ENCODE results near the gene TEKTIP1. TPM values are rescaled to one million over a fixed set of nuclear protein-coding genes. Genes with fewer than 3 reads are reported as not detected.

TEKTIP1 gene
- total RNA-seq (10.9 TPM), polyA plus RNA-seq (under 1 TPM in 1 of 4 donors, not detected in 3; 0.44 TPM)

DNA sequence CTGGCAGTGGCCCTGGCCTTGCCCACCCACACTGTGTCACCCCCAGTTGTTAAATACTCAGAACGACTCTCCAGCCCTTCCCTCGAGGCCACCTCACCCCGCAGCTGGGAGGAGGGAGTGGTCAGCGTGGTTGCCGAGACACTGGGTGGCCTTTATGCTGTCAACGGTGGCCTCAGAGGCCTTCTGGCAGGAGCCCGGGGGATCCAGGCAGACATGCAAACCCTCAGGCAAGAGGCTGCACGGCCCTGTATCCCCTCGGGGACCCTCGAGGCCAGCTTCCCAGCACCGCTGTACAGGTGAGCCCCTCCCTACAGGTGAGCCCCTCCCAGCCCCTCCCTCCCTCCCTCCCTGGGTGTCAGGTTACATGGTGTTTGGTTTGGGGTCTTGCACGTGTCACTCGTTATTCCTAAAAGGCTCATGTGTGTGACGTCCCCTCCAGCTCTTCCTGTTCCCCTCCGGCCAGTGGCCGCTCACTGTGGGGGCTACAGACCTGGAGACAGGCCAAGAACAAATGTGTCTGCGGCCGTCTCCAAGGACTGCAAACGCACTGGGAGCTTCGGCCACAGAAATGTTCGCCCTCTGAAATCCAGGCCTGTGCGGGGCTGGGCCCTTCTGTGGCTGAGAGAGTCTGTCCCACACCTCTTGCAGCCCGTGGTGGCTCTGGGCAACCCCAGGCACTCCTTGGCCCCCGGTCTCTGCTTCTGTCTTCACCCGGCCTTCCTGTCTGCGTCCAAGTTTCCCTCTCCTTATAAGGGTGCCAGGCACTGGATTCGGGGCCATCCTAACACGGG is at the start of gene TEKTIP1:
TSS of gene TEKTIP1 (plus strand) at position 210 of the 791 bp plus-strand sequence. CDS start at position 214, 4 bp downstream.
- Histone ChIP-seq H3K4me3 (ENCODE audit: low read depth, low read length) (no peak within 1 kb of the TSS), H3K27me3 (ENCODE audit: control insufficient read depth, insufficient read depth, low read length) (no peaks in the 10 kb centered on the region), H3K4me1 (ENCODE audit: control insufficient read depth, insufficient read depth, low read length, poor library complexity, severe bottlenecking) (no peaks in the 10 kb centered on the region), H3K9me3 (ENCODE audit: control insufficient read depth in 2 of 2, low read length in 2 of 2) (no peaks in the 10 kb centered on the region), H3K36me3 (ENCODE audit: control insufficient read depth, insufficient read depth, low read length) (peaks cover 16% of the 10 kb centered on the region), H3K27ac (ENCODE audit: insufficient read depth, low read length, poor library complexity, severe bottlenecking) (no peak within 1 kb of the TSS)
- Mint-ChIP-seq H3K4me1 (peaks cover 0 to 2% (median 0%) of the 10 kb centered on the region in 4 donors), H3K27ac (no peak within 1 kb of the TSS), H3K4me3 (no peak within 1 kb of the TSS), H3K36me3 (peaks cover 8% of the 10 kb centered on the region), H3K9me3 (no peaks in the 10 kb centered on the region), H3K27me3 (no peaks in the 10 kb centered on the region)
- ATAC-seq (ENCODE audit: low read depth in 2 of 2) (no peak), DNase-seq (no peak)

DNA sequence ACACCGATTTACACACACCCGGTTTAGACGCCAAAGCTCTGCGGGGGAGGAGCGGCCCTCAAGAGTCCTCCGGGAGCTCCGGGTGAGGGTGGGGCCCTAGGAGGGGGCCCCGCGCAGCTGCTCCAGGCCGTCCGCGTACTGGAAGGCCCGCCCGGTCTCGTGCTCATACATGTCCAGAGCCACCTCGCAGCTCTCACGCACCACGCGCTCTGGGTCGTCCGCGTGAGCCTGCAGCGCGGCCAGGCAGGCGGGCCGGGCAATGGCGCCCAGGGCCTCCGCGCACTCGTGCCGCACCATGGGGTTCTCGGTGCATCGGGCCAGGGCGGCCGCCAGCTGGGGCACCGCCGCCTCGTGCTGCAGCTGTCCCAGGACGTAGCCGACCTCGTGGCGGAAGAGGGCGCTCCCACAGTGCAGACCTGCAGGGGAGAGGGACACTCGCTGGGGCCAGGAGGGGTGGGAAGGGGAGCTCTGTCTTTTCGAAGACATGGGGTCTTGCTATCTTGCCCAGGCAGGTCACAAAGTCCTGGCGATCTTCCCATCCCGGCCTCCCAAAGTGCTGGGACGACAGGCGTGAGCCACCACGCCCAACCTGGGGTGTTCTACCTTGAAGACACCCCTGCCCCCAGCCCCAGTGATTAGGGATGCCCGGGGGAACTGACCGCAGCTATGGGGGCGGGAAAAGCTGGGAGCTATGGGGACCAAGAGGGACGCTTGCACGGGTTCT is 47.4 kb upstream of the TEKTIP1 start:
- Histone ChIP-seq H3K36me3 (ENCODE audit: control insufficient read depth, insufficient read depth, low read length) (peaks cover 8% of the 10 kb centered on the region), H3K9me3 (ENCODE audit: control insufficient read depth in 2 of 2, low read length in 2 of 2) (no peaks in the 10 kb centered on the region), H3K4me1 (ENCODE audit: control insufficient read depth, insufficient read depth, low read length, poor library complexity, severe bottlenecking) (peaks cover 9% of the 10 kb centered on the region), H3K27ac (ENCODE audit: insufficient read depth, low read length, poor library complexity, severe bottlenecking) (no peak overlapping the region), H3K27me3 (ENCODE audit: control insufficient read depth, insufficient read depth, low read length) (no peaks in the 10 kb centered on the region), H3K4me3 (ENCODE audit: low read depth, low read length) (no peak overlapping the region)
- H3K9me3 Mint-ChIP-seq = no peaks in the 10 kb centered on the region
- peaks cover 0 to 5% (median 0%) of the 10 kb centered on the region in 4 donors for H3K4me1 Mint-ChIP-seq
- DNase-seq (no peak), ATAC-seq (ENCODE audit: low read depth in 2 of 2) (no peak)
- no peaks in the 10 kb centered on the region for H3K27me3 Mint-ChIP-seq
- no peak overlapping the region for H3K27ac Mint-ChIP-seq
- no peak overlapping the region for H3K4me3 Mint-ChIP-seq
- H3K36me3 Mint-ChIP-seq = peaks cover 13% of the 10 kb centered on the region

DNA sequence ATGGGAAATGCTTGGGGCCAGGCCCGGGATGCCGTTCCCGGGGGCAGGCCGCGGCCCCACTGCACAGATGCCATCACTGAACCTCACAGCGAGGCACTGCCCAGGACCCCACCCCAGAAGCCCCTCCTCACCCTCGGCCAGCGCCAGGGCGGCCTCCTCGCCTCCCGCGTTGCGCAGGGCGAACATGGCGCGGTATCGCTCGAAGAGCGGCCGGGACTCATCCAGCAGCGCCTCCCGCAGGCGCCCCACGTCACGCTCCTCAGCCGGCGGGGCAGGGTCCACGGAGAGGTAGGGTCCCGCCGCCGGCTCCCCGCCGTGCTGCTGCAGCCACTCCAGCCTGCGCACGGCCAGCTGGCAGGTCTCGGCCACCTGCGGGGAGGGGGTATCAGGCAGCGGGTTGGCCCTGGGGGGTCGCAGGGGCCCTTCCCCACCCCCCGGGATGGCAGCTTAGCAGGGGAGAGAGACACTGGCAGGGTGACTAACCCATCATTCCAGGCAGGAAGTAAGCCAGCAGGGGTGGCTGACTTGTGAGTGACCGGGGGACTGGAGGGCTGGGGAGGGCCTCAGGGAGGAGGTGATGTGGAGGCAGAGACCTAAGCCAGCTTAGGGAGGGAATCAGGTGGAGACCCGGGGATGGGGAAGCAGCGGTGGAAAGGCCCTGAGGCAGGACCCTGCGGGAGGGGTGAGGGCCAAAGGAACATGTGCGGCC is 46.7 kb upstream of the TEKTIP1 start:
- H3K9me3 Mint-ChIP-seq = no peaks in the 10 kb centered on the region
- peaks cover 0 to 9% (median 2%) of the 10 kb centered on the region in 4 donors for H3K4me1 Mint-ChIP-seq
- Histone ChIP-seq H3K9me3 (ENCODE audit: control insufficient read depth in 2 of 2, low read length in 2 of 2) (no peaks in the 10 kb centered on the region), H3K4me3 (ENCODE audit: low read depth, low read length) (no peak overlapping the region), H3K27me3 (ENCODE audit: control insufficient read depth, insufficient read depth, low read length) (no peaks in the 10 kb centered on the region), H3K27ac (ENCODE audit: insufficient read depth, low read length, poor library complexity, severe bottlenecking) (no peak overlapping the region), H3K4me1 (ENCODE audit: control insufficient read depth, insufficient read depth, low read length, poor library complexity, severe bottlenecking) (peaks cover 9% of the 10 kb centered on the region), H3K36me3 (ENCODE audit: control insufficient read depth, insufficient read depth, low read length) (peaks cover 10% of the 10 kb centered on the region)
- ATAC-seq (ENCODE audit: low read depth in 2 of 2) (no peak), DNase-seq (no peak)
- H3K36me3 Mint-ChIP-seq = peaks cover 18% of the 10 kb centered on the region
- H3K27me3 Mint-ChIP-seq = no peaks in the 10 kb centered on the region
- H3K4me3 Mint-ChIP-seq = peak overlapping the region in 1 of 4 donors; percentile 61
- peak overlapping the region in 1 of 3 donors; percentile 77 for H3K27ac Mint-ChIP-seq

DNA sequence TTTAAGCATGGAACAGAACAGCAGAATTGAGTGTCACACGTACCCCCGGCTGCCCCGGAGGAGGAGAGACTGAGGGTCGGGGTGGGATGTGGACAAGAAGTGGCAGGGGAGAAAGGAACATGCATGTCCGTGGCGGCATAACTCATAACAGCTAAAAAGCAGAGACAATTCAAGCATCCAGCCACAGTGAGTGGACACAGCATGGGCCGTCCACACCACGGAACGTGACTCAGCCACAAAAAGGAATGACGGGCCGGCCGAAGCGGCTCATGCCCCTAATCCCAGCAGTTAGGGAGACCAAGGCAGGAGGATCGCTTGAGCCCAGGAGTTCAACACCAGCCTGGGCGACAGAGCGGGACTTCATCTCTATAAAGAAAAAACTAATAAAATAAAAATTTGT is 46.1 kb upstream of the TEKTIP1 start:
- no peak for ATAC-seq (ENCODE audit: low read depth in 2 of 2)
- H3K27ac Mint-ChIP-seq = no peak overlapping the region
- no peak overlapping the region for H3K27ac ChIP-seq (ENCODE audit: insufficient read depth, low read length, poor library complexity, severe bottlenecking)
- H3K36me3 ChIP-seq (ENCODE audit: control insufficient read depth, insufficient read depth, low read length) = peaks cover 13% of the 10 kb centered on the region
- no peaks in the 10 kb centered on the region for H3K9me3 Mint-ChIP-seq
- no peak for DNase-seq
- H3K4me3 ChIP-seq (ENCODE audit: low read depth, low read length) = no peak overlapping the region
- H3K9me3 ChIP-seq (ENCODE audit: control insufficient read depth in 2 of 2, low read length in 2 of 2) = no peaks in the 10 kb centered on the region
- peaks cover 20% of the 10 kb centered on the region for H3K36me3 Mint-ChIP-seq
- H3K4me1 ChIP-seq (ENCODE audit: control insufficient read depth, insufficient read depth, low read length, poor library complexity, severe bottlenecking) = peaks cover 9% of the 10 kb centered on the region
- no peaks in the 10 kb centered on the region for H3K27me3 ChIP-seq (ENCODE audit: control insufficient read depth, insufficient read depth, low read length)
- peaks cover 0 to 12% (median 2%) of the 10 kb centered on the region in 4 donors for H3K4me1 Mint-ChIP-seq
- no peak overlapping the region for H3K4me3 Mint-ChIP-seq
- H3K27me3 Mint-ChIP-seq = no peaks in the 10 kb centered on the region

DNA sequence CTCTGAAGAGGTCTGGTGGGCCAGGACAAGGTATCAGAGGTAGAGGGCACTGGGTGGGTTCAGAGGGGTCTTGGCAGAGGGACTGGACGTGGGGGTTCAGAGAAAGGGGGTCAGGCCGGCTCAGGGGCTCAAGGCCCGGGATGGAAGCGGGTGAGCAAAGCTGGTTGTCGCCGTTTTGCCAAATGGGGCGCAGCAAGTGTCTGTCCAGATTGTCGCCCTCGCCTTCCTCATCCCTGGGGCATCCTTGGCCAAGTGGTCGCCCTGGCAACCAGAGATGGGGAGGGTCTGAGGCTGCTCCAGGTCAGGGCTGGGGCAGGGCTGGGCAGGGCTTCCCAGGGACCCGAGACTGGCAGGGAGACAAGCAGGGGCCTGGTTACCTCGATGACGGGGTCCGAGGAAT is 45.3 kb upstream of the TEKTIP1 start:
- peaks cover 18% of the 10 kb centered on the region for H3K36me3 Mint-ChIP-seq
- H3K27ac ChIP-seq (ENCODE audit: insufficient read depth, low read length, poor library complexity, severe bottlenecking) = no peak overlapping the region
- no peak overlapping the region for H3K4me3 ChIP-seq (ENCODE audit: low read depth, low read length)
- H3K9me3 Mint-ChIP-seq = no peaks in the 10 kb centered on the region
- H3K4me3 Mint-ChIP-seq = peak overlapping the region in 1 of 4 donors; percentile 43
- peaks cover 13% of the 10 kb centered on the region for H3K36me3 ChIP-seq (ENCODE audit: control insufficient read depth, insufficient read depth, low read length)
- DNase-seq (no peak), ATAC-seq (ENCODE audit: low read depth in 2 of 2) (no peak)
- H3K27ac Mint-ChIP-seq = no peak overlapping the region
- no peaks in the 10 kb centered on the region for H3K27me3 Mint-ChIP-seq
- H3K9me3 ChIP-seq (ENCODE audit: control insufficient read depth in 2 of 2, low read length in 2 of 2) = no peaks in the 10 kb centered on the region
- H3K4me1 ChIP-seq (ENCODE audit: control insufficient read depth, insufficient read depth, low read length, poor library complexity, severe bottlenecking) = peaks cover 9% of the 10 kb centered on the region
- no peaks in the 10 kb centered on the region for H3K27me3 ChIP-seq (ENCODE audit: control insufficient read depth, insufficient read depth, low read length)
- H3K4me1 Mint-ChIP-seq = peaks cover 0 to 14% (median 4%) of the 10 kb centered on the region in 4 donors

DNA sequence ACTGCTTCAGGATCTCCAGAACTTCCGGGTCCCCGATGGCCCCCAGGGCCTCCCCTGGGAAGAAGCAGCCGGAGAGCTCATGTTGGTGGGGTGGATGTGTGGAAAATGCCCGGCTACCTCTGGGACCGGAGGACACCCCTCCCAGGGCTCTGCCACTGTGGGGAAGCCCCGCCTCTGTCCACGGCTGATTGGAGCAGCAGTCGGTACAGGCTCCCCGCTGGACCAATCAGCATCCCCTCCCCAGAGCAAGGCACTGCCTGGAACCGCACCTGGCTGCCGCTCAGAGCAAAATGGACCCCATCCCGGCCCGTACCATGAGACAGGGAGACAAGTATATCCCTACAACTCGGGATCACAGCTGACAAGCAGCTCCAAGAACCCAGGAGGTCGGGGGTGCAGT is 44.9 kb upstream of the TEKTIP1 start:
- DNase-seq (peak in 1 of 3 donors; percentile 61), ATAC-seq (ENCODE audit: low read depth in 2 of 2) (peak in 1 of 2 donors; percentile 62)
- no peaks in the 10 kb centered on the region for H3K27me3 Mint-ChIP-seq
- Histone ChIP-seq H3K4me3 (ENCODE audit: low read depth, low read length) (no peak overlapping the region), H3K9me3 (ENCODE audit: control insufficient read depth in 2 of 2, low read length in 2 of 2) (no peaks in the 10 kb centered on the region), H3K27ac (ENCODE audit: insufficient read depth, low read length, poor library complexity, severe bottlenecking) (no peak overlapping the region), H3K36me3 (ENCODE audit: control insufficient read depth, insufficient read depth, low read length) (peaks cover 13% of the 10 kb centered on the region), H3K4me1 (ENCODE audit: control insufficient read depth, insufficient read depth, low read length, poor library complexity, severe bottlenecking) (peaks cover 9% of the 10 kb centered on the region), H3K27me3 (ENCODE audit: control insufficient read depth, insufficient read depth, low read length) (no peaks in the 10 kb centered on the region)
- H3K27ac Mint-ChIP-seq = no peak overlapping the region
- no peaks in the 10 kb centered on the region for H3K9me3 Mint-ChIP-seq
- peaks cover 0 to 17% (median 6%) of the 10 kb centered on the region in 4 donors for H3K4me1 Mint-ChIP-seq
- H3K36me3 Mint-ChIP-seq = peaks cover 18% of the 10 kb centered on the region
- peak overlapping the region in 2 of 4 donors; percentile 15 to 29 for H3K4me3 Mint-ChIP-seq

DNA sequence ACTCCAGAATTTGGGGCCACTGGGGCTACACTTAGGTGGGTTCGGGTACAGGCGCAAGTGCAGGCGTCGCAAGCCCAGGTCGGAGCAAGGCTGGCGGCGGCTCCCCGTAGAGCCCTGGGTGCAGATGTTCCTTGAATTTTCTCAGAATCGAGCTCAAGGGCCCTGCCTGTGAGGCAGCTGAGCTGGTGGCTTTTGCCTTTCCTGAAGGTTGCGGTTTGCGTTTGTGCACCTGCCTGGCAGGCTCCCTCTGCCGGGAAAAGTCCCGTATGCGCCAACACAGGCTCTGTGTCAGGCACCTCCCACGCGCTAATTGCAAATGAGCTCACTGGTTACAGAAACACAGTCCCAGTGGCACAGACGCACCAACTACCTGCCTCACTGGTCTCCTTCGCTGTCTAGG is 44.4 kb upstream of the TEKTIP1 start:
- H3K9me3 Mint-ChIP-seq = no peaks in the 10 kb centered on the region
- peaks cover 18% of the 10 kb centered on the region for H3K36me3 Mint-ChIP-seq
- Histone ChIP-seq H3K36me3 (ENCODE audit: control insufficient read depth, insufficient read depth, low read length) (peaks cover 13% of the 10 kb centered on the region), H3K4me3 (ENCODE audit: low read depth, low read length) (no peak overlapping the region), H3K4me1 (ENCODE audit: control insufficient read depth, insufficient read depth, low read length, poor library complexity, severe bottlenecking) (peaks cover 9% of the 10 kb centered on the region), H3K27ac (ENCODE audit: insufficient read depth, low read length, poor library complexity, severe bottlenecking) (no peak overlapping the region), H3K9me3 (ENCODE audit: control insufficient read depth in 2 of 2, low read length in 2 of 2) (no peaks in the 10 kb centered on the region), H3K27me3 (ENCODE audit: control insufficient read depth, insufficient read depth, low read length) (no peaks in the 10 kb centered on the region)
- H3K27ac Mint-ChIP-seq = peak overlapping the region in 1 of 3 donors; percentile 71
- H3K4me3 Mint-ChIP-seq = peak overlapping the region in 2 of 4 donors; percentile 29 to 81
- H3K27me3 Mint-ChIP-seq = no peaks in the 10 kb centered on the region
- DNase-seq (peak in 1 of 3 donors; percentile 63), ATAC-seq (ENCODE audit: low read depth in 2 of 2) (peak in 1 of 2 donors; percentile 30)
- H3K4me1 Mint-ChIP-seq = peaks cover 0 to 21% (median 10%) of the 10 kb centered on the region in 4 donors
